Left lung (tissue), 10 donors: ENCODE measurements around the gene P2RY4. TPM values are rescaled to one million over a fixed set of nuclear protein-coding genes. Genes with fewer than 3 reads are reported as not detected.

Source experiments
- ATAC-seq: fragments of 200-7000 bp; cut with Tn5 transposase; one replicate; pipeline ENCODE4 v1.9.1; 2020; ENCODE audit warnings: moderate library complexity
- DNase-seq, 4 donors: peaks; one replicate each; pipeline ENCODE4 v3.0.0-alpha.2; 2013 to 2020
- H3K27ac ChIP-seq, 2 donors: fragments of 200-600 bp; sonication (generic) in 1 of 2; one replicate each; pipeline versions ENCODE4 v1.5.0 to v1.8.0; 2020 to 2021
- H3K27me3 ChIP-seq, 2 donors: fragments of 200-600 bp; sonication (generic) in 1 of 2; one replicate each; pipeline versions ENCODE4 v1.5.0 to v1.8.0; 2020 to 2021
- H3K36me3 ChIP-seq, 2 donors: fragments of 200-600 bp; sonication (generic) in 1 of 2; one replicate each; pipeline versions ENCODE4 v1.5.0 to v1.8.0; 2020 to 2021
- H3K4me1 ChIP-seq, 2 donors: fragments of 200-600 bp; one replicate each; pipeline ENCODE4 v1.8.0; 2021
- H3K4me3 ChIP-seq, 2 donors: fragments of 200-600 bp; sonication (generic) in 1 of 2; one replicate each; pipeline versions ENCODE4 v1.5.0 to v1.8.0; 2020 to 2021; ENCODE audit warnings: mild to moderate bottlenecking in 1 of 2
- H3K9me3 ChIP-seq, 2 donors: fragments of 200-600 bp; sonication (generic) in 1 of 2; one replicate each; pipeline versions ENCODE4 v1.5.0 to v1.8.0; 2020 to 2021
- intact Hi-C, 2 donors: fragments of 100-400 bp; cut with DNase I; formaldehyde crosslinking; loops; one replicate each; pipeline versions ENCODE4 v1.11.2 to v1.14.2; 2022
- polyA plus RNA-seq, 6 donors: library from polyadenylated mRNA; unstranded; fragments of 120-200 nt; gene quantifications; one replicate each; pipeline ENCODE4 v1.2.1, GENCODE V29; 2013; ENCODE audit not compliant: insufficient read length in 6 of 6
- total RNA-seq, 2 donors: library from RNA; stranded (reverse); fragmentation: NEBNext Ultra II Directional; extraction: Animal tissue kit (Norgen Biotek cat#: 25700); gene quantifications; one replicate each; pipeline ENCODE4 v1.2.1, GENCODE V29; 2021
- TF ChIP-seq, protein P1 (sequence below), 2 donors: fragments of 200-600 bp; sonication (generic) in 1 of 2; IDR thresholded peaks; one replicate each; pipeline versions ENCODE4 v1.5.0 to v1.8.0; 2021; ENCODE audit warnings: antibody characterized with exemption in 2 of 2
- donor health status: DM: no; HTN: yes; CAD: no.
- donor health status: DM: no; HTN: no; CAD: no.

Gene P2RY4
- total and polyA plus RNA-seq, 8 donors: 0.26 to 0.73 (median 0.42) TPM; not detected in 1

DNA sequence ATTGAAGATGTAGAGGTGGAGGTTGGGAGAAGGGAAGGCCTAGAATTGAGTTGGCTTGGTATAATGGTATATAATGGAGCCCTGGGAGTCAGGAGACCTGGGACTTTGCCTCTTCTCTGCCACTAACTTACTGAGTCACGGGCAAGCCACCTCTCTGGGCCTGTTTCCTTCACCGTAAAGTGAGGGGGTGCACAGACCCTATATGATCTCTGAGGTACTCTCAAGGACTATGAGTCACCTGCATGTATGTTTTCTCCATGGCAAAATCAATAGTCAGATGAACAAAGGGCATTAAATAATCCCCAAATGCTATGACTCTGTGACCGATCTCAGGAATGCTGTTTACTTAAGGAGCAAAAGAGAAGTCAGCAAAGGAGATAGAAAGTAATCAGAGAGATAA lies 5.1 kb downstream of the P2RY4 start:
- intact Hi-C loops: no loop called here
- H3K4me1 ChIP-seq: no peaks in the 10 kb centered on the region
- no peak overlapping the region for H3K27ac ChIP-seq
- H3K9me3 ChIP-seq: no peaks in the 10 kb centered on the region
- TF ChIP-seq, protein P1, sequence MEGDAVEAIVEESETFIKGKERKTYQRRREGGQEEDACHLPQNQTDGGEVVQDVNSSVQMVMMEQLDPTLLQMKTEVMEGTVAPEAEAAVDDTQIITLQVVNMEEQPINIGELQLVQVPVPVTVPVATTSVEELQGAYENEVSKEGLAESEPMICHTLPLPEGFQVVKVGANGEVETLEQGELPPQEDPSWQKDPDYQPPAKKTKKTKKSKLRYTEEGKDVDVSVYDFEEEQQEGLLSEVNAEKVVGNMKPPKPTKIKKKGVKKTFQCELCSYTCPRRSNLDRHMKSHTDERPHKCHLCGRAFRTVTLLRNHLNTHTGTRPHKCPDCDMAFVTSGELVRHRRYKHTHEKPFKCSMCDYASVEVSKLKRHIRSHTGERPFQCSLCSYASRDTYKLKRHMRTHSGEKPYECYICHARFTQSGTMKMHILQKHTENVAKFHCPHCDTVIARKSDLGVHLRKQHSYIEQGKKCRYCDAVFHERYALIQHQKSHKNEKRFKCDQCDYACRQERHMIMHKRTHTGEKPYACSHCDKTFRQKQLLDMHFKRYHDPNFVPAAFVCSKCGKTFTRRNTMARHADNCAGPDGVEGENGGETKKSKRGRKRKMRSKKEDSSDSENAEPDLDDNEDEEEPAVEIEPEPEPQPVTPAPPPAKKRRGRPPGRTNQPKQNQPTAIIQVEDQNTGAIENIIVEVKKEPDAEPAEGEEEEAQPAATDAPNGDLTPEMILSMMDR (IDR thresholded peaks at IDR 0.05): no peak
- H3K4me3 ChIP-seq: no peak overlapping the region
- DNase-seq: no peak
- H3K36me3 ChIP-seq: no peaks in the 10 kb centered on the region
- no peaks in the 10 kb centered on the region for H3K27me3 ChIP-seq
- no peak for ATAC-seq

DNA sequence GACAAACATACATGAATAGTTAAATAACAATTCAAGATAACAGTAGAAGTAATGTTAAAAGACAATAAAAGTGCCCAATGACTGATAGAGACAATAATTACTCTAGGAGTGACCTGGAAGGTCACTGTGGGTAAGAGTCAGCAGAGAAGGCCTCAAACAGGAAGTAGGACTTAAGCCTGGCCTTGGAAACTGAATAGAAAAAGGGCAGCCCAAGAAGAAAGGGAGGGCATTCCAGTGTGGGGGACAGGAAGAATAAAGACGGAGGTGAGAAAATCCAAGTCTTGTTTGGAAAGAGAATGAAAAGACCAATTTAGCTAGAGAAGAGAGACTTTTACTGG lies 6.0 kb downstream of the P2RY4 start:
- Histone ChIP-seq H3K27me3 (no peaks in the 10 kb centered on the region), H3K4me3 (no peak overlapping the region), H3K27ac (no peak overlapping the region), H3K4me1 (no peaks in the 10 kb centered on the region), H3K36me3 (no peaks in the 10 kb centered on the region), H3K9me3 (no peaks in the 10 kb centered on the region)
- intact Hi-C loops: no loop called here
- TF ChIP-seq, protein P1 (IDR thresholded peaks at IDR 0.05): no peak
- no peak for ATAC-seq
- no peak for DNase-seq

DNA sequence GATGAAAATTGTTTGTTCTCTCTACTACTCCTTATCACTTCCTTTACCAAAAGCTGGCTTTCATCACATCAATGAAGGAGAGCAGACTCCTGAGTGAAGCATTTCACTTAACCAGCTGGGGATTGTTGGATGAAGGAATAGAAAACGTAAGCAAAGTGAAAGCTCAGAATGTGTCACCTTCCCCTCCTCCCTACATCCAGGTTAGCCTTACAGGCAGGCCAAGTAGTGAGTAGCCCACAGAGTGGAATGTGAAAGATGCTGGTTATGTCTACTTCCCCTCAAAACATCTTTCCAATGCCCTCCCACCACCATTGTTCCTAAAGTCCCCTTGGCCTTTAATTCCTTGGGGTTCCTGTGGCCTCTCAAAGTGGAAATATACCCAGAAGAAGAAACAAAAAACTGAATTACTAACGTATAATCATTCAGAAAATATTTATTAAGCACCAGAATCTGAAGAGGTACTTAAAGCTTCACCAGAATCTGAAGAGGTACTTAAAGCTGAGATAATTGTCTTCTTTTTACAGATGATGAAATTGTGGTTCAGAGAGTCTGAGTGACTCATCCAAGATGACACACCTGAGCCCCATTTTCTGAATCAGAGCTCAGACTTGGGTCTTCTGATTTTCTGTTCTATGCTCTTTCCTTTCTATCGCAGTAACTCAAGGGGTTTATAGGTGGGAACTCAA lies 6.5 kb downstream of the P2RY4 start:
- H3K27ac ChIP-seq: no peak overlapping the region
- no peak overlapping the region for H3K4me3 ChIP-seq
- no peak for DNase-seq
- no peaks in the 10 kb centered on the region for H3K27me3 ChIP-seq
- intact Hi-C loops: no loop called here
- TF ChIP-seq, protein P1 (IDR thresholded peaks at IDR 0.05): no peak
- H3K4me1 ChIP-seq: no peaks in the 10 kb centered on the region
- no peak for ATAC-seq
- no peaks in the 10 kb centered on the region for H3K36me3 ChIP-seq
- no peaks in the 10 kb centered on the region for H3K9me3 ChIP-seq

DNA sequence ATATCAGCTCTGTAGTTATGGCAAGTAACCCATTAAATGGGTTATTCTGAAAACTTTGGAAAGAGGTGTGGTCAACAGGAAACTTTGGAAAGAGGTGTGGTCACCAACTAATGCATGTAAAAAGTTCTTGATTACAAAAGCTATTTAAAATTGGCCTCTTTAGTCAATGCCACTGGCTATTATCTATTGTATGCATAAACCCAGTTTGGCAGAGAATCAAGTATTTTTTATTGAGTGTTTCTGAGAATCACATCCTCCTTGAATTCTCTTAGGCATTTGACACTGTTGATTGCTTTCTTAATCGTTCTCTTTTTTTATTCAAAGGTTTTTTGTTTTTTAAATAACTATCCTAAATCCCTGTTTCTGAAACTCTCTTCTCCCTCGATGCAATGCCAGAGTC lies 7.5 kb downstream of the P2RY4 start:
- TF ChIP-seq, protein P1 (IDR thresholded peaks at IDR 0.05): no peak
- DNase-seq: no peak
- Histone ChIP-seq H3K9me3 (no peaks in the 10 kb centered on the region), H3K4me3 (no peak overlapping the region), H3K27me3 (peaks cover 0 to under 1% of the 10 kb centered on the region in 2 donors), H3K4me1 (no peaks in the 10 kb centered on the region), H3K36me3 (no peaks in the 10 kb centered on the region), H3K27ac (no peak overlapping the region)
- intact Hi-C loops: no loop called here
- ATAC-seq: no peak

DNA sequence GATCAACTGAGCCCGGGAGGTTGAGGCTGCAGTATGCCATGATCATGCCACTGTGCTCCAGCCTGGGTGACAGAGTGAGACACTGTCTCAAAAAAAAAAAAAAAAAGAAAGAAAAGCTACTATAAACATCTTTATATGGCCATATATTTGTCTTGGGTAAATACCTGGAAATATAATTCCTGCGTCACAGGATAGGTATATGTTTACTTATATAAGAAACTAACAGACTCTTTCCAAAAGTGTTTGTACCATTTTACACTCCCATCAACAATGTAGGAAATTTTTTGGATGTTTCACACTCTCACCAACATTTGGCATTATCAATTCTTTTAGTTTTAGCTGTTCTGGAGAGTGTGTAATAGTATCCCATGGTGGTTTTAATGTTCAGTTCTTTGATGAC lies 12.8 kb downstream of the P2RY4 start:
- H3K4me3 ChIP-seq: no peak overlapping the region
- H3K36me3 ChIP-seq: no peaks in the 10 kb centered on the region
- DNase-seq (no peak), ATAC-seq (no peak)
- H3K4me1 ChIP-seq: no peaks in the 10 kb centered on the region
- H3K27ac ChIP-seq: no peak overlapping the region
- intact Hi-C loops: no loop called here
- TF ChIP-seq, protein P1 (IDR thresholded peaks at IDR 0.05): no peak
- H3K9me3 ChIP-seq: no peaks in the 10 kb centered on the region
- H3K27me3 ChIP-seq: peaks cover 0 to 3% of the 10 kb centered on the region in 2 donors
